Medulla oblongata (tissue), 1 donor: ENCODE measurements around the gene KCNQ1.

ENCODE experiments used
- DNase-seq: peaks from one replicate; pipeline ENCODE4 v3.0.0-alpha.2; 2015; ENCODE audit errors: extremely low spot score

KCNQ1 gene

DNA sequence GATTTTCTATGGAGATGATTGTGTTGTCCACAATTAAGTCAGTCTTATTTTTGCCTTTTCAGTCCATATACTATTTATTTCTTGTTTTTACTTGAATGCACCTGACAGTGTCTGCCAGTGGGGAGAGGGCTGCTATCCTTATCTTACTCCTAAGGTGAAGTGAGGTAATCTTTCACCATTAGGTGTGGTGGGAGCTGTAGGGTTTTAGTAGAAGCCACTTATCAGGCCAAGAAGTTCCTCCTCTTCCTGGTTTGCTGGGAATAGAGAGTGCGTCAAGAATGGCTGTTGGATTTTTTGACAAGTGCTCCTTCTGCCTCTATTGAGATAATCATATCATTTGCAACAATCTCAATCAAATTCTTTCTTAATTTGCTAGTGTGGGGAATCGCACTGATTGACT lies 108.4 kb downstream of the KCNQ1 start:
- no peak for DNase-seq

DNA sequence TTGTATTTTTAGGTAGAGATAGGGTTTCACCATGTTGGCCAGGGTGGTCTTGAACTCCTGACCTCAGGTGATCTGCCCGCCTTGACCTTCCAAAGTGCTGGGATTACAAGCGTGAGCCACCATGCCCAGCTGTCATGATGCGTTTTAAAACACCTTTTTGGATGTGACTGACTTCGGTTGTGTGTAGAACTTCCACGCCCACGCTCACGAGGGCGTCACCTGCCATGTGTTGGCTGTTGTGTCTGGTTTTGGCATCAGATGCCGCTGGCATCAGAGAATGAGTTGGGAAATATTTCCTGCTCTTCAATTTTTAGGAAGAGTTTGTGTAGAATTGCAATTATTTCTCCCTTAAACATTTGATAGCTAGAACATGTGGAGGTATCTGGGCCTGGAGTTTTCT lies 109.1 kb downstream of the KCNQ1 start:
- DNase-seq: no peak

DNA sequence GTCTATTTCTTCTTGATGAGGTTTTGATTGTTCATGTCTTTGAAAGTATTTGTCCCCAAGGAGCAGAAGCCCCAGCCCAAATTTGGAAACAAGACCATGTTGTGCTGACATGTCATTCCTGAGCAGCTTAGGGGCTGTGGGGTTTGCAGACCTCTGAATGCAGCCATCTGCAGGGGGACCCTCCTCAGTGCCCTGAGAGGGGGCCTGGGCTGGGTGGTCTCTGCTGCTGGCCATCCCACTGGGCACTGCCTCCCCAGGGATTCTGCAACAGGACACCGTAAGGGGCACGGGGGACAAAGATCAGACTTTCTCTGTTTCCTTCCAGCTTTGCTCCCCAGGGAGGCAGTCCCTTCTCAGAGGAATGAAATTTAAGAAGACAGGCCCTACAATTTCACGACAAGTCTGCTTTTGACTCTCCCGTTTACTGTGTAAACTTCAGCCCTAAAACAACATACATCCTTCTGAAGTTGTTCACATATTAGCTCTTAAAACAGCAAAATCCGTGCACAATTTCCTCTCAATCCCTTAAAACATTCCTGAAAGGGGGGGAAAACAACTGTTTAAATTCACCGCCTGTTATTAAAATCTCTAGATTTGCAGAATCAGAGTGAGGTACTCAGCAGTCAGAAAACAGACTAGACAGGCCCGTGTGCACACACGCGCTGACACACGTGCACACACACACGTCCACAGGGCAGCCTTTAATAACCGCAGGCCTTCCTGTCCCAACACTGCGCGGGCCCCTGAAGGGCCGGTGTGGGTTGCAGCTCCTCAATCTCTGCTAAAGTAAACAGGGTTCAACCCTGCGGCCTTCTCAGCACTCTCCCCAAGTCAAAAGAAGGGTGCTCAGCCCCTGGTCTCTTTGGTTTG lies 109.8 kb downstream of the KCNQ1 start:
- DNase-seq: no peak

DNA sequence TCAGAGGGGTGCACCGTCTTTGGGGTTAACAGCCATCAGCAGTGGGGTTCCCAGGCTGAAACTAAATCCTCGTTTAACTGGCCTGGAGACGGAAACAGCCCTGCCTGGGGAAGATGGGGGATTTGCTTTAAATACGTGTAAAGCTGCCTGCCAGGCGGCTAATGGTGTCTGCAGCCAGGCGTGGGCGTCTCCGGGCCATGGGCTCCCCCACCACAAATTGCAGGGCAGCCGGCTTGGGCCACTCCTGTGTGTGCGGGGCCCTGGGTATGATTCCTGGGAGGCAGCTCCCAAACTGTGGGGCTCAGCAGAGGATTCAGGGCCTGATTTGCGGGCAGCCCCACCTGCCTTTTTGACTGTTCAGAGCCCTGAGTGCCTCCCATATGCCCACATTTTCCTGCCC lies 110.5 kb downstream of the KCNQ1 start:
- DNase-seq: no peak

DNA sequence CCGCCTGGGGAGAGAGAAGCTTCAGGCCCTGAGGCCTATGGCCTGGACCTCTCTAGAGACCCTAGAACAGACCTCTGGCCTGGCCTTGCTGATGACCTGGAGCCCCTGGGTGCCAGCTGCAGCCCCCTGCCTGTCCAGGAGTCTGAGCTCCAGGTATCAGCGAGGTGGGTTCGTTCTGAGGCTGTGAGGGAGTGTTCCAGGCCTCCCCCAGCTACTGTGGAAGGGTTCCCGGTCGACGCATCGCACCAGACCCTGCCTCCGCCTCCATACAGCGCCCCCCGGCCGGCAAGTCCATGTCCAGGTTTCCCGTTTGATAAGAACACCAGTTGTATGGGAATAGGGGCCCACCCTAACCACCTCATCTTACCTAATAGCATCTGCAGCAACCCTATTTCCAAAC lies 111.1 kb downstream of the KCNQ1 start:
- DNase-seq: no peak

DNA sequence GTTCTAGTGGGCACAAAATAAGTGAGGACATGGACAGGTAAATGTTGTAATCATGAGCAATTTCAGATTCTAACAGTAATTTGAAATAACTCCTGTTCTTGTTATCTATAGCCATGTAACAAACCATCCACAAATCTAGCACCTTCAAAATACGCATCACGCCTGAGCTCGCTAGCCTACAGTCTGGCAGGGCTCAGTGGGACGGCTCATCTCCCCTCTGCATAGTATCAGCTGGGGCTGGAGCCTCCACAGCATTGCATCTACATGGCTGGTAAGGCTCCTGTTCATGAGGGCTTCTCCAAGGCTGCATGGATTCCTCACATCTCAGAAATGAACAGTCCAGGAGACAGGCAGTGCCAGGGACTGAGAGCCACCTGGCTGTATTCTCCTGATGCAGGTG lies 112.6 kb downstream of the KCNQ1 start:
- DNase-seq: no peak

DNA sequence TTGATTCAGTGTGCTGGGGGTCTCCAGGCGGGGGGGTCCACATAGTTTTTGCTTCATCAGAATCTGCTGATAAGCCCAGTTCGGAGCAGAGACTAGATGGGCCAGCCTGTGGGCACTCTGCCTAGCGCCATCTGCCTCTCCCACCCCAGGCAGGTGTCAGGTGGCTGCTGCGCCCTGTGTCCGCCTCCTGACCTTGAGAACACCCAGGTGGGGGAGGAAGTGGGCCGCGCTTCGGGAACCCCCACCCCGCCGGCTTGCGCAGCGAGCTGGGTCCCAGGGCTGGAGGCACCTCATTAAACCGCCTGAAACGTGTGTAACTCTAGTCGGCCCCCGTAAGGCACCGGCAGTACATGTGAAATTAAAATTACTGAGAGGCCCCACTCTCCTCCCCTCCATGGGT lies 113.6 kb downstream of the KCNQ1 start:
- DNase-seq: no peak

DNA sequence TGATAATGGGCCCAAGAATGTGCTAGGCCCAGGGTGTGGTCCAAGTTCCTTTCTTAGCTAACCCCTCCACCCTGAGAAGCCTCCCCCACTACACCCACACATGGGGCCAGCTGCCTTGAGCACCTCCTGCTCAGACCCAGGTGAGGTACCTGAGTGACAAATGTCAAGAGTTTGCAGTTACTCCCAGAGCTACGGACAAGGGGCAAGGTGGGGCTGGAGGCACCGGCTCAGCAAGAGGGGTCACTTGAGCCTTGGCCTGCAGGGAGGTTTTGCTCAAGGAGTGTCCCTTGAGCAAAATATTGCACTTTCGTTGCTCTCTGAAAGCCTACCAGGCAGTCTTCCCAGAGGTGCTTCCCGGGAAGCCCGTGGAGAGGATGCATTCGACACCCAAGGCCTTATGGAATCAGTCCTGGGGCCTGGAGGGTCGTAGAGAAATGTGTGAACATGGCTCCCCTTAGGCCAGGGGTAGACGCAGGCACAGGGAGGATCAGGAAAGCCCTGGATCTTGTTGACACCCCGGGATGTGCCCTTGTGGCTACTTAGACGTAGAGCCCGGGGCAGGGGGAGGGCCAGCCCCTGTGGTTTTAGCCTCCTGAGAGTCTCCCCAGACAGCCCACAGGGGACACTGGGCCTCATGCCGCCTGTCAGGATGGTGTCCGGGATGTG lies 114.2 kb downstream of the KCNQ1 start:
- DNase-seq: no peak

DNA sequence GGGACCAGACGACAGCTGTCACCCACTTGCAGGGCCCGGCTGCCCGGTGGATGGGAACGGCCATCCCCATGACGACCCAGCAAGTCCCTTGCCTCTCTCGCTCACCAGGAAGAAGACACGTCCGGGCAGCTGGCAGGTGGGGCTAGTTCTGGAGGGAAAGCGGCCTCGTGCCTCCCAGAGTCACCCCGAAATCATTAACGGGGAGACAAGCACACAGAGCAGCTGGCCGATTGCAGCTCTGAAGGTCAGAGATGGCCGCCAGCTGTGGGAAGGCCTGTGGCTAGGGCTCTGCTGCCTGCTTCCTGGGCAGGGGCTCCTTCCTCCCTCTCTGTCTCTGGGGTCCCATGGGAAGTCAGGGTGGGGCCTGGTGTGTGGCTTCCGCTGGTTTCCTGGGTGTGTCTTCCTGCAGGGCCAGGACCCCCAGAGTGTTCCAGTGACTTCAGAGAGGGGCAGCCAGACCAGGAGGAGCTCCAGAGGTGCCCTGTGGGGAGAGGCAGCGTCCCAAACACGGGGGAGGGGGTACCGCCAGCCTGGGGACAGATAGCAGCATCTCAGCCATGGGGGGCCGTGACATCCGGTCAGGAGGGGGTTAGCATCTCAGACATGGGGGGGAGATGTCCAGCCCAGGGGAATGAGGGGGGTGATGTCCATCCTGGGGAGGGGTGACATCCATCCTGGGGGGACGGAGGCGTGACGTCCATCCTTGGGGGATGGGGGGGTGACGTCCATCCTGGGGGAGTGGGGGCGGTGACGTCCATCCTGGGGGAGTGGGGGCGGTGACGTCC lies 114.9 kb downstream of the KCNQ1 start:
- no peak for DNase-seq

DNA sequence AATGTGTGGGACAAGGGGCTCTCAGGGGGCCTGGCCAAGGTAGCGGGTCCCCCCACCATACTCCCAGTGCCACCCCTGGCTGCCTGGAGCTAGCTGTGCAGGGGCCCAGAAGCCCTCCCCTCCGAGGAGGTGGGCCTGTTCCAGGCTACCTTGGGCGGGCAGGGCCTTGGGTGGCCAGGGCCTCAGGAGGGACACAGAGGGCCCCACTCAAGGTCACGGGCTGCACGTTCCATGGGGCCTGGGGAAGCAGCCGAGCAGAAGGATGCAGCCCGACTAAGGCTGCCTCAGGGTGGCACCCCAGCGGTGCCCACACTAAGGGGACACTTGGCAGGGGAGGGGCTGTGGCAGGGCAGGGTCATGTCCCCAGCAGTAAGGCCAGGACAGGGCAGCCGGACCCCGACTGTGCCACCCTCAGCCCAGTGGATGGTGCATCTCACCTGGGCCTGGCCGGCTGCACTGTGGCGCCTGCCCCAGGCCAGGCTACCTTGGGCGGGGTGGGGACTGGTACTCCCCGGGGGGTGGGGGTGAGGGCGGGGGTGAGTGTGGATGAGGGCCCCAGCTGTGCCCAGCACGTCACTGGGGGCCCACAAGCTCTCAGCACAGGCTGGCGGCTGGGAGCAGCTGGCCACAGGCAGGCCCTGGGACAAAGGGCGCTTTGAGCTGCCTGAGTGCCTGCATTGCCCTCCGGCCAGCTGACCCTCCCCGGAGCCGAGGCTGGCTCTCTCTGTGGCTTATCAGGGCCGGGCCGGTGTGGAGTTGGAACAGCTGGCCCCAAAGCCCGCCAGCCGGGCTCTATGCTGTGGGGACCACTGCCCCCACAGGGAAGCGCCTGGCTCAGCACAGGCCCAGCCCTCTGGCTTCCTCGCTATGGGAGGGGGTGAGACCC lies 117.1 kb downstream of the KCNQ1 start:
- DNase-seq: peak; percentile 93

DNA sequence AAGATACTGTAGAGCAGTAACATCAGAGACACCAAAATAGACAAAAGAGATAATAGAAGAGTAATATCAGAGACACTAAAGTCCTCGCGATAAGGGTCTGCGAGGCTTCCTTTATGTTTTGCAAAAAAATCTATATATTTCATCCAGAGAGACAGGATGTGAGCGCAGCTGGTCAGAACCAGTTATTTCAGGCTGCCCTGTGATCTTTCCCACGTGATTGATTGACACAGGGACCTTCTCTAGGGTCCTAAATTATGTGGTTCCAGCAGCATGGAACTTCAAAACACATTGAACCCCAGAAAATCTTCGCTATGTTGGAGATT lies 118.0 kb downstream of the KCNQ1 start:
- DNase-seq: no peak

DNA sequence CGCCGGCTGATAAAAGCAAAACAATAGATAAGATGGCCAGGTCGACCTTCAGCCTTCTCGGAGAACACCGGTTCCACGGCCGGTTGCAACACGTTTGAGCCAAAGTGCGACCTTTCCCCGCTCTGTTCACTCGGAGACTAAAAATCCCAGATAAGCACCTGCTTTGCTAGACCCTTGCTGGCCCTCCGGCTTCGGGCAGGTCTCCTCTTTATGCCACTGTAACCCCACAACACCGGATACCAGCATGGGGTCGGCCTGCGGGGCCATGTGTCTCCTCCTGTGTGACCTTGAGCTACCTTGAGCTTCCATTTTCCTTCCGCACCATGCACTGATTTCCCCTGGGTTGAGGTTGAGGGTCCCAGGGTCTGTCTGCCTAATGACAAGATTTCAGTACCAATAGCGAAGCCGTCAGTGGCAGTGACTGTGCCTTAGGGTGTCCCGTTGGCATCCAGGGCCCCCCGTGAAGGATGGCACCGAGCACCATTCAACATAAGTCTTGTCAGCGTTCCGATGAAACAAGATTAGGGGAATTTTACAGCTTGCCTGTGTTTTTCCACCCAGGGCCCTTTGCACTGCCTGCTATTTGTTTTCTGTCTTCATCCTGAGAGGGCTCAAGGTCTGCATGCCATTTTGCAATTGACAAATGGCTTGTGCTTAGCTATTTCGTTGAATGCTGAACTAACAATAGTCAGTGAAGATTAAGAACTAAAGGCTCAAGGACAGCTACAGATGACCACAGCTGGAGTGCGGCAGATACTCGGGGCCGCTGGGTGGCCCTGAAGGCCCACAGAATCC lies 118.6 kb downstream of the KCNQ1 start:
- DNase-seq: no peak

DNA sequence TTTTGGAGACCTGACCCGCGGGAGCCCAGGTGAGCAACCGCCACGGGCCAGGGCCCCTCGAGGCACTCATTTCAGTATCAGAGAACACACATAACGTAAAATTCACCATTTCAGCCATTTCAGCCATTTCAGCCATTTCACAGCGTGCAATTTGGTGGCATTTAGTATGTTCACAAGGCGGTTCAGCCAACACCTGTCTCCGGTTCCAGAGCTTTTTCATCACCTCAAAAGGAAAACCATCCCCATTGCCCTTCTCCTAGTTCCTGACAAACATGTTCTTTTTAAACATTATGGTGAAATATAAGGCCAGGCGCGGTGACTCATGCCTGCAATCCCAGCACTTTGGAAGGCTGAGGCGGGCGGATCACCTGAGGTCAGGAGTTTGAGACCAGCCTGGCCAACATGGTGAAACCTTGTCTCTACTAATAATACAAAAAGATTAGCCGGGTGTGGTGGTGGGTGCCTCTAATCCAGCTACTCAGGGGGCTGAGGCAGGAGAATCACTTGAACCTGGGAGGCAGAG lies 119.3 kb downstream of the KCNQ1 start:
- no peak for DNase-seq

DNA sequence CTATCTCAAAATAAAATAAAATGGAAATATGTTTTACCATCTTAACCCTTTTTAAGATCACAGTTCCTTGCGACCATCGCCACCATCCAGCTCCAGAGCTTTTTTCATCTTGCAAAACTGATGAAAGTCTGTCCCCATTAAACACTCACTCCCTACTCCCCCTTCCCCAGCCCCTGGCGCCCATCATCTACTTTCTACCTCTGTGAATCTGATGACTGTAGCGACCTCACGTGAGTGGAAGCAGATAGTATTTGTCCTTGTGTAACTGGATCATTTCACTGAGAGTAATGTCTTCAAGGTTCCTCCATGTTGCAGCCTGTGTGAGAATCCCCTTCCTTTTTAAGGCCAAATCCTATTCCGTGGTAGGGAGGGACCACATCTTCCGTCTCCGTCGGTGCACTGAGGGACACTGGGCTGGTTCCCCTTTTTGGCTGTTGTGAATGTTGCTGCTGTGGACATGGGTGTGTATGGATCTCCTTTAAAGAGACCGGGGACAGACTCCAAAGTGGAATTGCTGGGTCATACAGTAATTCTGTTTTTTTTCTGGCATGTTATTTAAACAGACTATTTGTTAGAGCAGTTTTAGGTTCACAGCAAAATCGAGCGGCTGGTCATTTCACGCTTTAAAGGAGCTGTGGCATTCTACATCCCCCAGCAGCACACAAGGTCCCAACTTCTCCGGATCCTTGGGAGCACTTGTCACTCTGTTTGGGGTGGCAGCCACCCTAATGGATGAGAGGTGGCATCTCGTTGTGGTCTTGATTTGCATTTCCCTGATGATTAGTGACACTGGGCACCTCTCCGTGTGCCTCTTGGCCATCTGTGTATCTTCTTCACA lies 120.0 kb downstream of the KCNQ1 start:
- DNase-seq: no peak

DNA sequence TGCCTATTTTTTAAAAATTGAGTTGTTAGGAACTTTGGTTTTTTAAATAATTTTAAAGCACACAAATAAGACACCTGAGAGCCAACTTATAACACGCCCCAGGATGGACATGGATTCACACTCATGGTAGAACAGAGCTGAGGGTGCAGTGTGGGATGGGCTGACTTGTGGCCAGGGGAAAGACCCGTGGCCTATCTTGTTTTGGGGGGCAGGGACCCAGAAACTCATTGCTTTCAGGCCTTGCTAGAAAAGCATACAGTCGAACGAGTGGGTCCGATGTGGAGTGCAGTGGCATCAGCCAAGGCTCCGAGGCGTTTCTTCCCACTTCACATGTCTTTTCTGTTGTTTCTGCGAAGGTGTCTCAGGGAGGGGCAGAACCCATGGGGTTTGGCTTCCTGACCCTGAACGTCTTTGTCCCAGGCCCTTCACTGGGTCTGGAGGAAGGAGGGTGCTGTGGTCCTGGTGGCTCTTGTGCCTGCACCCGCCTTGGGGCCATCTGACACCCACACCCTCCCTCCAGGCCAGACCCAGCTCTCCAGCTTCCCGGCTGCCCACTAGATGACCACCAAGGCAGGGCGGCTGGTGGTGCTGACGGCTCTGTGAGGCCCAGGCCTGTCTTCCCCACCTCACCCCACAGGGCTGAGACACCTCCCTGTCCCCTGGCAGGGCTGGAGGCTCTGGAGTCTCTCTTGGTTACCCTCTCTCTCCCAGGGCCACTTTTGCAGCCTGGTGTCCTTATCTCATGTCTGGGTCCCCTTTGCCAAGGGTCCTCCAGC lies 120.8 kb downstream of the KCNQ1 start:
- no peak for DNase-seq

DNA sequence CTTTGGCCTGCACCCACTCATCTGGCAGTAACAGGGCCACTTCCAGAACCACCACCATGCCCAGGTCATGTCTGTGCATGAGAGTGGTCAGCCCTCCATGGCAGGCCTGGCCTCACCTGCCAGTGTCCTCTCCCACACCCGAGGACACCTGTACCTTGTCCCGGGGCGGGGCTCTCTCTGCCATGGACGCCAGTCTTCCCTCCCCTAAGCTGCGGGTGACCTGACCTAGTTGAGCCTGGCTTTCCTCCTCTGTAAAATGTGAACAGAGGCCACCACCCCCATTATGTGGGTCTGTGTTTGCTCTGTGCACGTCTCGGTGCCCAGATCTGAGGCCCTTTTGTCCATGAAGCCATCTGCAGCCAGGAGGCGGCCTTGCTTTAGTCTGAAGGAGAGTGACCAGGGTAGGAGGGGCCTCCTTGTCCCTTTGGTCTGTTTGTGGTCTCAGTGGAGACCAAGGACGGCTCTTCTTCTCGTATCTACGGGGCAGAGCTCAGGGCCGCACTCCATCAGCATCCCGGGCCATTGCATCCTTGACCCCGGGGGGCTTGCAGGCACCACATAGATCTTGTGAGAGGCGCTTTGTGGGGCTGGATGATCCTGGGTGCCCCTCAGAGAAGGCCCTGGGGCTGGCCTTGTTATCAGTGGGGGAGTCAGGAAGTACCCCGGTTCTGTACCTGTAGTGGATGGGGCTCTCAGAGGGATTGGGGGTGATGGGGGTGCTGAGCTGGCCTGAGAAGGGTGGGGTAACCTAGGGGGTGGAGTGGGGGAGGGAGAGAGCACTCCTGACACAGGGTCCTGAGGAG lies 121.6 kb downstream of the KCNQ1 start:
- no peak for DNase-seq

DNA sequence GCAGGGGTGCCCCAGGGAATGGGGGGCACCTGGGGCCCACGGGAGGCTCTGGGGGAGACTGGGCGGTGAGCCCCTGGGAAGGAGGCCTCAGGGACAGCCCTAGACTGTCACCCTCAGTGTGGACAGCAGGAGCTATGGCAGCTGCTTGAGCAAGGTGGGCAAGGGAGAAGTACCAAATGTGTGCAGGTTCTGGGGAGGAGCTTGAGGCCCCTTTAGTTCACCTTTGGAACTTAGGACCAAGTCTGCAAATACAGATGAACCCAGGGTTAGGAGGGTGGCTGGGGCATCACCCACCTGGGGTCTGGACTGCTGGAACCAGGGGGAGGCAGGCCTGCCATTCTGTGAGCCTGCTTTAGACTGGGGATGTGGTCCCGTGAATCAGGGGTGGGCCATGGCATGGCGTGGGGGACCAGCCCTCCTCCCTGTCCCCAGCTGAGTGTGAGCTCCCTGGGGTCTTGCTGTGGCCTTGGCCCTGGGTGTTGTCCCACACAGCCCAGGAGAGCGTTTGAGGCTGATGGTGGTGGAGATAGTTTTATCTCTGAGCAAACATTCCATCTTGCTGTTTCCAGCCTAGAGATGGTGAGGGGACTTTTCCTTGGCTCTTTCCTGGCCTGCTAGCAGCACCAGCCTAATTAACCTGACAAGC lies 122.3 kb downstream of the KCNQ1 start:
- no peak for DNase-seq

DNA sequence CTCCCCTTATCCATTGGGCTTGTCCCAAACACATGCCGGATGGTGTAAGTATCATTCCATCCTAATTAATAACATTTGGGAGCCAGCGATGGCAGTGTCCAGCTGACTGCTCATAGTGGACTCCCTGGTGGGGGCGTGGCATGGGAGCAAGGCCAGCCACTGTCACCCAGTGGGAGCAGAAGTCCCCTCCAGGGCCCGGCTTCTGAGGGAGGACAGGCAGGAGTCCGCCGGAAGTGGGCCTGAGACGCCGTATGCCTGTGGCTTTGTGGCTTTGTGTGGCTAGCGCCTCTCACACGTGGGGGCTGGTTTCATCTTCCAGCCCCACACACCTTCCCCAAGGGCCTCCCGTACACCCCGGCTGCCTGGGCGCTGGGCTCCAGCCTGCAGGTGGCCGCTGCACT lies 124.5 kb downstream of the KCNQ1 start:
- DNase-seq: no peak
